ENCODE data around the gene TMEM86B.

DNA sequence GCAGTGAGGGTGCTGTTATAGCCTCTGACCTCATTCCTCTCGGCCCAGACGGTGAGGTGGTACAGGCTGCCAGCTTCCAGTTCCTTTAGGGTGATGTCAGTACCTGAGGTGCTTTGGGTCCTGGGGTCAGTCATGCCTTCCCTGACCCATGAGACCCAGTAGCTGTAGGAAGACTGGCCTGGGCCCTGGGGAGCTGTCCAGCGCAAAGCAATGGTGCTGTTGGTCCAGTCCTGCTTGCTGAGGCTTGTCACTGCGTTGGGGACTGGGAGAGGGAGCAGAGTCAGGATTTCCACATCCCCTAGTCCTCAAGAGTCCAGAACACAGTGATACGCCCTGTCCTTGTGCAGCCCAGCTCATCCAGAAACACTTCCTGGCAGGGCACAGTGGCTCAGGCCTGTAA is 29.9 kb downstream of the TMEM86B start:
- no peak for TF ChIP-seq EZH2 (IDR thresholded peaks at IDR 0.05; ENCODE audit: low read length)
- TF ChIP-seq, protein P1, sequence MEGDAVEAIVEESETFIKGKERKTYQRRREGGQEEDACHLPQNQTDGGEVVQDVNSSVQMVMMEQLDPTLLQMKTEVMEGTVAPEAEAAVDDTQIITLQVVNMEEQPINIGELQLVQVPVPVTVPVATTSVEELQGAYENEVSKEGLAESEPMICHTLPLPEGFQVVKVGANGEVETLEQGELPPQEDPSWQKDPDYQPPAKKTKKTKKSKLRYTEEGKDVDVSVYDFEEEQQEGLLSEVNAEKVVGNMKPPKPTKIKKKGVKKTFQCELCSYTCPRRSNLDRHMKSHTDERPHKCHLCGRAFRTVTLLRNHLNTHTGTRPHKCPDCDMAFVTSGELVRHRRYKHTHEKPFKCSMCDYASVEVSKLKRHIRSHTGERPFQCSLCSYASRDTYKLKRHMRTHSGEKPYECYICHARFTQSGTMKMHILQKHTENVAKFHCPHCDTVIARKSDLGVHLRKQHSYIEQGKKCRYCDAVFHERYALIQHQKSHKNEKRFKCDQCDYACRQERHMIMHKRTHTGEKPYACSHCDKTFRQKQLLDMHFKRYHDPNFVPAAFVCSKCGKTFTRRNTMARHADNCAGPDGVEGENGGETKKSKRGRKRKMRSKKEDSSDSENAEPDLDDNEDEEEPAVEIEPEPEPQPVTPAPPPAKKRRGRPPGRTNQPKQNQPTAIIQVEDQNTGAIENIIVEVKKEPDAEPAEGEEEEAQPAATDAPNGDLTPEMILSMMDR (optimal IDR thresholded peaks at IDR 0.05 in 1 of 3, IDR thresholded peaks at IDR 0.05 in 1 of 3, conservative IDR thresholded peaks at IDR 0.05 in 1 of 3; ENCODE audit: extremely low read depth in 1 of 3, insufficient read depth in 2 of 3, low read length in 3 of 3): no peak
